Dedifferentiated amniotic fluid mesenchymal stem cell (primary cell): ENCODE data around the gene PDZD2.
"Not testable (repeated sequence)": the region's sequence is repeated elsewhere in the genome, so short reads cannot be mapped to it uniquely, and the experiment has no call there.

Experiments used
- DNase-seq: peaks from one replicate; pipeline ENCODE4 v3.0.0-alpha.2; 2016; ENCODE audit errors: extremely low spot score

The PDZD2 gene

GRCh38 chr5:32008746-32009145, 369.8 kb downstream of the PDZD2 start:
- no peak for DNase-seq

DNA sequence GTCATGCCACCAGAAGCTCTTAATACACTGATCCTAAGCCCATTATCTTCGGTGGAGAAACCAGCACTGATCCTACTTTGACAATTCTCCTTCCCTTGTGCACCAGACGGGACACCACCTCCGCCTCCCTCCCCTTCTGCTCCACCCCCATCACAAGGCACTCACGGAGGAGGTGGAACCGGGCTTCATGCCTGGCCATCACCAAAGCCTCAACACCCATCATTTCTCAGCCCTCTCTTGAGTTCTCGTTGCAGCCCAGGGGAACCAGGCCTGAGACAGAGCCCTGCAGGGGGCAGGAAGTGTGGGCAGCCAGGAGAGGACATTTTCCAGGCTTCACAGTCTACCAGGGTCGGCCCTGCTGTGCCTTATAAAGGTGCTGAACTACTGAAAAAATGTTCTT, 374.7 kb downstream of the PDZD2 start:
- DNase-seq: no peak

DNA sequence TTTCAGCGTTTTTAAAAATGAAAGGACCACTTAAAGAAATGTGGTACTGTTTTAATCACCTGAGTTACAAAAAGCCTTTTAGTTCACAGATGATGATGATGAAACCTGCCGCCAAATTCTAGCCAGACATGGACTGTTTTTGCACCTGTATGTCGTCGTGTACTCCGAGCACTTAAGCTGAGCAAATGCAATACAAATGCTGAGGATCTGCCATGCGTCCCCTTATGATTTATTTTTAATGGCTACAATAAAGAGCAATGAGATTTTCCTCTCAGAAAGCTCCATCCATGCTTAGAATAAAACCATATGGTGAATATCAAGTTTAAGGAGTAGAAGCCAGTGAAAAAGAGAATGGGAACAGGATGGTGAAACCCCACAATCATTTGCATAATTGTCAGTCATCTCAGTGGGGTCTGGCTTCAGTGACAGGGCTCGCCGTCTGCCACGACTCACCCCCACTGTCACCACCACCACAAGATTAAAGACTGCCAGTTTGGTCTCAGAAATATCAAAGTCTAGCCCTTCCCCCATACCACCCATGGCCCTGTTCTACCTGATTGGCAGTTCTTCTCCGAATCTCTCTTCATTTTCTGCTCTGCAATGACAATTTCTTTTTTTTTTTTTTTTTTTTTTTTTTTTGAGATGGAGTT, 375.3 kb downstream of the PDZD2 start:
- no peak for DNase-seq

GRCh38 chr5:32015262-32015661, 376.3 kb downstream of the PDZD2 start:
- not testable (repeated sequence) for DNase-seq

- no peak for DNase-seq
Measured at GRCh38 chr5:32017692-32018367, 378.9 kb downstream of the PDZD2 start.

GRCh38 chr5:32018476-32019436, 379.8 kb downstream of the PDZD2 start:
- DNase-seq: no peak

- DNase-seq: no peak
Measured at GRCh38 chr5:32020271-32020670, 381.3 kb downstream of the PDZD2 start.

- no peak for DNase-seq
Measured at GRCh38 chr5:32020946-32021345, 382.0 kb downstream of the PDZD2 start.

GRCh38 chr5:32021771-32022170, 382.8 kb downstream of the PDZD2 start:
- DNase-seq: no peak

DNA sequence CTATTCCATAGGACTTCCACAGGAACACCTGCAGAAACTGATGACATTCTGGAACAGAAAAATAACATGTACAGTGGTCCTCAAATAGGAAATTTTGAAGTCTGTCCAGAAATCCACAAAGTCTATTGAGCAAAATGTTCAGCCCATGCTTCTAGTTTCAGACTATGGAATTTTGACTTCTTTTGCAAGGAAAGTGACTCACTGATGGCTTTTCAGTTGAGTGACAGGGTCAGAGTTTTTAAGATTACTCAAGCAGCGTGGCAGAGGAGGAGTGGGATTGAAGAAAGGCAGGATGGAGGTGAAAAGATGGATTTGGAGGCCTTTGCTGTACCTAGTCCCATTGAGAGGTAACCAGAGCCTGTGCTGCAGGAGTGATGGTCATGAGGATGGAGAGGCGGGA, 383.7 kb downstream of the PDZD2 start:
- DNase-seq: no peak

GRCh38 chr5:32023816-32024215, 384.9 kb downstream of the PDZD2 start:
- no peak for DNase-seq

- no peak for DNase-seq
Measured at GRCh38 chr5:32024751-32025150, 385.8 kb downstream of the PDZD2 start.

DNA sequence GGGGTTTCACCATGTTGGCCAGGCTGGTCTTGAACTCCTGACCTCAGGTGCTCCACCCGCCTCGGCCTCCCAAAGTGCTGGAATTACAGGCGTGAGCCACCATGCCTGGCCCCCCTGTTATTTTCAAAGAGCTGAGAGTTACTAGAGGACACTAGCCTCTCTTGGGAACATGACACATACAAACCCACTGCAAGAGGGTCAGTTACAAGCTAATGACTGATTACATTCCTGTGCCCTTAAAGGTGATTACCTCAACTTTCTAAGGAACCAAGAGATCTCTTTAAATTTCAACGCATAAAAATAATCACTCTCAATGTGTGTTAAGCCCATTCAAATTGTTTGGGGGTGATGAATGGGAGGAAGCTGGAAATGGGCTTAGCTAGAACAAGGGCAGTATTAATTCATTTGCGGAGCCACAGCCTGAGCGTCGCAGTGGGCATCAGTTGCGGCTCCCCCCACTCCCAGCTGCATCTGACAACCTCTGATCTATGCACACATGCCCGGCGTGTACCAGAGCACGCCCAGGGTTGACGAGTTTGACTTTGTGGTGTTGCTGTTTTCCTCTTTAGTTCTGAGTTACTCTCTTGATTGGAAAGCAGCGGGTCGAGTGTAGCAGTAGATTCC, 388.3 kb downstream of the PDZD2 start:
- no peak for DNase-seq

DNA sequence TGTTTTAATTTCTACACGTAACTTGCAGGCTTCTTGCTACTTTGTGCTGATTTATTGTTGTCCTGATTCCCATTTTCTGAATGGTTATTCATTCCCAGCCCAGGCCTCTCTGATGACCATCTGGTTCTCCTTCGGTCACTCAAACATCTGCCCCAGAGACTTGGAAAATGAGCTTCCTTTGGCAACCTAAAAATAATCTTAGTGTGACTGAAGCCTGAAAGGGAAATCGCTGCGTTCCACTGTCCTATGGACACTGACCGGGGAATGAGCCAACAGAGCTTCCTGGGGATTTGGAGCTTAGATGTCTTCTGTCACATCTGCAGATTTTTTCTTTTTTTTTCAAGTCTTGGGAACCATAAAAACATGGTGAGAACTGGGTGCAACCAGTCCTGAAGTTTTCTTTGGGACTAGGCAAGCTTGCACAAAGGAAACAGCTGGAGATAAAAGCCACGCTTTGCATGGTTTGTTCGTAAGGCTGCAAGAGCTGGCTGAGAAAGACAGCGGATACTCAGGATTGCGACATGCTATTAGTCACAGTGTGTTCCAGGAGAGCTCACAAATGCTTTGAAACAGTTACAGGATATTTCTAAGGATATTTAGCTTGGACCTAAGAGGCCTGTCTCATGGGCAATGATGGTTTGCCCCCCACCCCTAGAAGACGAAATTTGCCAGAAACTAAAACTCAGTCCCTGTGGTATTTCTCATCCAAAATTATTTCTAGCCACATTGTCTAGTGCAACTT, 389.0 kb downstream of the PDZD2 start:
- DNase-seq: peak; percentile 94

DNA sequence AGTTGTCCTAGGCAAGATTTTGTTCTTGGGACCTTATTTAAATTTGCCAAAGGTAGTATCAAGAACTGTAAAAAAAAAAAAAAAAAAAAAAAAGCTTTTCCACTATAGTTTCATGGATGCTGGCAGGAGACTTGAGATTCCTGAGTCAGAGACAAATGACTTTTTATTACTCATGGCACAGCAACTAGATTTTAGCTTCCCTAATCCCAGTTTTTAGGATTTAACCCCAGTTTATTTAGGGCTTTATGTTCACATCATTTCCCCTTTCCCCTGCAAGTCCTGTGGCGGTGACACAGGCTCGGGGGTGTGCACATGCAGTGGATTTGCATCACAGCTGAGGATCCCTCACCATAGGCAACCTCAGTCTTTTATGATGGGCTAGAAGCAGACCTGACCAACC, 390.3 kb downstream of the PDZD2 start:
- no peak for DNase-seq

DNA sequence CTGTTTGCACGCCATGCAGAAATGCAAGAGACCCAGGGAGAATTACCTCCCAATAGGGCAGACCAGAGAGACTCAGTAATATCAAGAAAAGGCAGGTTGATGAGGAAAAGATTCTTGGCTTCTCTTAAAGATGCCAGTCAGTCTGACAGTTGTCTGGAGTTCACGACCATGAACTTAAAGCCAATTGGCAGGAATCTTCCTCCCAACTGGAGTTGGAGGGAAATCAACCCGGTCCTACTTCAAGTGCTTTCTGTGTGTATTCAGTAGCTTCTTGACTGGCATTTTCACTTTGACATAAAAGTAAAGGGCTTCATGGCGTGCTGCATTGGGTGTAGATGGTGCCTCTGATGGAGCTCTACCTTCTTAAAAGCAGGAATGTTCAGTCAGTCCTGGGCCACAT, 390.9 kb downstream of the PDZD2 start:
- DNase-seq: no peak

GRCh38 chr5:32030222-32030621, 391.3 kb downstream of the PDZD2 start:
- DNase-seq: no peak

- no peak for DNase-seq
Measured at GRCh38 chr5:32030686-32031085, 391.8 kb downstream of the PDZD2 start.

DNA sequence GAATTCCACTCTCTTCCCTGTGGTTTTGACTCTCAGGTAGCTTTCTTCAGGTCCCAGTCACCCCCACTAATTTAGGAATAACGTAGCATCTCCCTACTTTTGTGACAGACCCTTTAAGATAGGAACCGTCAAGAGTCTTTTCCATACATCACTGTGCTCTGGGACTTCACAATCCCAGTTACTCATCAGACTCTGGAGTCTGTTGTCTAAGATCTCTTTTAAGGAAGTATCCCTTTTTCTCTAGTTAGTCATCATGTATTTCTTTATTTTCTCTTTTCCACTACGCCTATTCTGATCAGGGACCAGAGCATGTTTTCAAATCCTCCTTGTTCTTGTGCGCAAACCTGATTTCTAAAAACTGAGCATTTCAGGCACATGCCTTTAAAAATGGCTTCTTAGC, 392.2 kb downstream of the PDZD2 start:
- no peak for DNase-seq

DNA sequence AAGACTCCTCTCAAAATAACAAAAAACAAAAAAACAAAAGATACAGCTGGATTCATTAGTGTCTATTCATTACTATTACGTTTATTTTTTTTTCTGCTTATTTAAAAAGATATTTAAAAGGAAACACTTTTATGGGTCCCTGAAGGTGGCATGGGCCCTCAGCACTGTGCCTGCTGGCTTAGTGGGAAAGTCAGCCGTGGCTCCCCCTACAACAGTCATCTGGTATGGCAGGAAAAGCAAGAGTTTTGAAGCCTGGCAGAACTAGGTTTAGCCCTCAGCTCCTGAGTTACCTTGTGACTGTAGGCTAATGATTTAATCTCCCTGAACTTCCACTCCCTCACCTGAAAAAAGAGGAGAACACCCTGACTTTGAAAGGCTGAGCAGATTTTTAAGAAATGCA, 399.6 kb downstream of the PDZD2 start:
- DNase-seq: no peak

- DNase-seq: not testable (repeated sequence)
Measured at GRCh38 chr5:32039133-32039532, 400.2 kb downstream of the PDZD2 start.
